Naive B cell (primary cell): ENCODE measurements around the gene CFAP65. TPM values are rescaled to one million over a fixed set of nuclear protein-coding genes. Genes with fewer than 3 reads are reported as not detected.
A peak's percentile ranks its signal among the peaks of the same experiment; 100 is the strongest.

Source experiments
- ATAC-seq, 2 donors: fragments of 150-1000 bp; cut with Tn5 transposase; 2 replicates each; pipeline ENCODE4 v1.10.0; 2021; ENCODE audit warnings: low read depth in 2 of 2, mild to moderate bottlenecking in 2 of 2, moderate library complexity in 2 of 2
- DNase-seq: peaks from one replicate; pipeline ENCODE4 v3.0.0; 2022
- H3K27ac Mint-ChIP-seq, 6 donors: one replicate each; pipeline ENCODE4 v1.8.0; 2020 to 2022; ENCODE audit warnings: mild to moderate bottlenecking in 6 of 6, mixed read lengths in 6 of 6, moderate library complexity in 5 of 6, inconsistent platforms in 2 of 6
- H3K27me3 Mint-ChIP-seq, 3 donors: one replicate each; pipeline ENCODE4 v1.8.0; 2021 to 2022; ENCODE audit warnings: mixed read lengths in 3 of 3, mild to moderate bottlenecking in 1 of 3
- H3K36me3 Mint-ChIP-seq, 2 donors: one replicate each; pipeline ENCODE4 v1.8.0; 2020 to 2022; ENCODE audit warnings: mixed read lengths in 2 of 2, inconsistent platforms in 1 of 2, mild to moderate bottlenecking in 1 of 2
- H3K4me1 Mint-ChIP-seq, 3 donors: one replicate each; pipeline ENCODE4 v1.8.0; 2020 to 2022; ENCODE audit warnings: mixed read lengths in 3 of 3, inconsistent platforms in 1 of 3, mild to moderate bottlenecking in 1 of 3, moderate library complexity in 1 of 3
- H3K4me3 Mint-ChIP-seq, 8 donors: one replicate each; pipeline ENCODE4 v1.8.0; 2020 to 2022; ENCODE audit warnings: mild to moderate bottlenecking in 8 of 8, mixed read lengths in 8 of 8, moderate library complexity in 8 of 8, inconsistent platforms in 2 of 8
- H3K9me3 Mint-ChIP-seq, 7 donors: one replicate each; pipeline ENCODE4 v1.8.0; 2020 to 2022; ENCODE audit warnings: mixed read lengths in 7 of 7, mild to moderate bottlenecking in 5 of 7, inconsistent platforms in 2 of 7, moderate library complexity in 1 of 7
- polyA plus RNA-seq, 6 donors: library from polyadenylated mRNA; unstranded; fragments of 300-500 nt; fragmentation: Illumina TruSeq; gene quantifications; one replicate each; pipeline ENCODE4 v1.2.3, GENCODE V29; 2021; ENCODE audit warnings: low read depth in 6 of 6

Gene CFAP65
- polyA plus RNA-seq, 6 donors from 2014 or later = not detected

- peak overlapping the region in 1 of 6 donors; percentile 26 for H3K27ac Mint-ChIP-seq
- H3K27me3 Mint-ChIP-seq = no peaks in the 10 kb centered on the region
- ATAC-seq (no peak), DNase-seq (no peak)
- peaks cover 14 to 27% of the 10 kb centered on the region in 2 donors for H3K36me3 Mint-ChIP-seq
- H3K4me1 Mint-ChIP-seq = peaks cover 0 to 7% (median 5%) of the 10 kb centered on the region in 3 donors
- no peaks in the 10 kb centered on the region for H3K9me3 Mint-ChIP-seq
- H3K4me3 Mint-ChIP-seq = no peak overlapping the region
These were observed 34.9 kb upstream of the CFAP65 start for GRCh38 chr2:219076253-219076652.

GRCh38 chr2:219073413-219074129 lies 32.3 kb upstream of the CFAP65 start:
- ATAC-seq (no peak), DNase-seq (no peak)
- peaks cover 14 to 27% of the 10 kb centered on the region in 2 donors for H3K36me3 Mint-ChIP-seq
- H3K4me1 Mint-ChIP-seq = no peaks in the 10 kb centered on the region
- H3K27me3 Mint-ChIP-seq = no peaks in the 10 kb centered on the region
- H3K4me3 Mint-ChIP-seq = no peak overlapping the region
- no peaks in the 10 kb centered on the region for H3K9me3 Mint-ChIP-seq
- H3K27ac Mint-ChIP-seq = no peak overlapping the region

- Mint-ChIP-seq H3K27me3 (no peaks in the 10 kb centered on the region), H3K4me1 (no peaks in the 10 kb centered on the region), H3K36me3 (peaks cover 13 to 27% of the 10 kb centered on the region in 2 donors), H3K27ac (peak overlapping the region in 2 of 6 donors; percentile 49 to 55), H3K9me3 (no peaks in the 10 kb centered on the region), H3K4me3 (no peak overlapping the region)
- no peak for ATAC-seq
- DNase-seq = no peak
These were observed 31.5 kb upstream of the CFAP65 start for GRCh38 chr2:219072741-219073250.

GRCh38 chr2:219071131-219071816 lies 30.0 kb upstream of the CFAP65 start:
- peaks cover 4 to 17% of the 10 kb centered on the region in 2 donors for H3K36me3 Mint-ChIP-seq
- H3K27ac Mint-ChIP-seq = no peak overlapping the region
- ATAC-seq (no peak), DNase-seq (no peak)
- peaks cover 0 to 5% (median 0%) of the 10 kb centered on the region in 3 donors for H3K27me3 Mint-ChIP-seq
- no peaks in the 10 kb centered on the region for H3K9me3 Mint-ChIP-seq
- H3K4me1 Mint-ChIP-seq = no peaks in the 10 kb centered on the region
- no peak overlapping the region for H3K4me3 Mint-ChIP-seq

- no peak overlapping the region for H3K4me3 Mint-ChIP-seq
- H3K27ac Mint-ChIP-seq = peak overlapping the region in 1 of 6 donors; percentile 54
- H3K36me3 Mint-ChIP-seq = no peaks in the 10 kb centered on the region
- peaks cover 0 to 3% (median 0%) of the 10 kb centered on the region in 3 donors for H3K4me1 Mint-ChIP-seq
- H3K9me3 Mint-ChIP-seq = no peaks in the 10 kb centered on the region
- peaks cover 31 to 43% (median 35%) of the 10 kb centered on the region in 3 donors for H3K27me3 Mint-ChIP-seq
- ATAC-seq = no peak
- no peak for DNase-seq
These were observed 24.2 kb upstream of the CFAP65 start for GRCh38 chr2:219065484-219065883.

- Mint-ChIP-seq H3K27me3 (peaks cover 49 to 76% (median 56%) of the 10 kb centered on the region in 3 donors), H3K9me3 (no peaks in the 10 kb centered on the region), H3K36me3 (no peaks in the 10 kb centered on the region), H3K4me3 (peak overlapping the region in 1 of 8 donors; percentile 29), H3K4me1 (peaks cover 16 to 27% (median 21%) of the 10 kb centered on the region in 3 donors), H3K27ac (no peak overlapping the region)
- ATAC-seq (no peak), DNase-seq (no peak)
These were observed 20.8 kb upstream of the CFAP65 start for GRCh38 chr2:219062081-219062480.

- no peak for DNase-seq
- Mint-ChIP-seq H3K4me3 (peak within 1 kb of the TSS; percentile 9 to 77 (median 70)), H3K27ac (peak within 1 kb of the TSS in 2 of 6 donors; percentile 21 to 94), H3K4me1 (peaks cover 16 to 29% (median 21%) of the 10 kb centered on the region in 3 donors), H3K9me3 (peaks cover 0 to 2% (median 0%) of the 10 kb centered on the region in 7 donors), H3K27me3 (peaks cover 54 to 80% (median 63%) of the 10 kb centered on the region in 3 donors), H3K36me3 (peaks cover 0 to 3% of the 10 kb centered on the region in 2 donors)
- peak in 1 of 2 donors; percentile 15 for ATAC-seq
These were observed 19.8 kb upstream of the CFAP65 start, which contains the start of gene IHH for GRCh38 chr2:219060821-219061791. Gene IHH (minus strand): TSS chr2:219060921. CDS start chr2:219060467, 454 bp downstream.

- H3K9me3 Mint-ChIP-seq = peaks cover 0 to 2% (median 0%) of the 10 kb centered on the region in 7 donors
- H3K36me3 Mint-ChIP-seq = peaks cover 0 to 8% of the 10 kb centered on the region in 2 donors
- ATAC-seq (no peak), DNase-seq (no peak)
- peak overlapping the region in 2 of 6 donors; percentile 21 to 94 for H3K27ac Mint-ChIP-seq
- peaks cover 16 to 29% (median 21%) of the 10 kb centered on the region in 3 donors for H3K4me1 Mint-ChIP-seq
- H3K4me3 Mint-ChIP-seq = peak overlapping the region in 7 of 8 donors; percentile 57 to 82 (median 71)
- H3K27me3 Mint-ChIP-seq = peaks cover 55 to 90% (median 71%) of the 10 kb centered on the region in 3 donors
These were observed 18.7 kb upstream of the CFAP65 start for GRCh38 chr2:219059725-219060682.

GRCh38 chr2:219059375-219059724 lies 18.0 kb upstream of the CFAP65 start:
- Mint-ChIP-seq H3K4me3 (peak overlapping the region in 7 of 8 donors; percentile 13 to 82 (median 69)), H3K27ac (peak overlapping the region in 1 of 6 donors; percentile 43), H3K9me3 (peaks cover 0 to 2% (median 0%) of the 10 kb centered on the region in 7 donors), H3K36me3 (peaks cover 0 to 8% of the 10 kb centered on the region in 2 donors), H3K27me3 (peaks cover 49 to 90% (median 69%) of the 10 kb centered on the region in 3 donors), H3K4me1 (peaks cover 16 to 29% (median 21%) of the 10 kb centered on the region in 3 donors)
- no peak for DNase-seq
- no peak for ATAC-seq

- peaks cover 0 to 2% (median 0%) of the 10 kb centered on the region in 7 donors for H3K9me3 Mint-ChIP-seq
- H3K36me3 Mint-ChIP-seq = peaks cover 0 to 8% of the 10 kb centered on the region in 2 donors
- ATAC-seq = no peak
- DNase-seq = no peak
- peaks cover 16 to 29% (median 21%) of the 10 kb centered on the region in 3 donors for H3K4me1 Mint-ChIP-seq
- peaks cover 50 to 93% (median 69%) of the 10 kb centered on the region in 3 donors for H3K27me3 Mint-ChIP-seq
- H3K27ac Mint-ChIP-seq = peak overlapping the region in 2 of 6 donors; percentile 41 to 56
- H3K4me3 Mint-ChIP-seq = peak overlapping the region in 6 of 8 donors; percentile 35 to 82 (median 69)
These were observed 17.4 kb upstream of the CFAP65 start for GRCh38 chr2:219058541-219059374.
